Mesendoderm (in vitro differentiated cells): ENCODE measurements around the gene RTN3. TPM values are rescaled to one million over a fixed set of nuclear protein-coding genes. Genes with fewer than 3 reads are reported as not detected.
A peak's percentile ranks its signal among the peaks of the same experiment; 100 is the strongest.

Source experiments
- DNase-seq: peaks from one replicate; pipeline ENCODE4 v3.0.0; 2013
- H2AK5ac ChIP-seq: 2 replicates; pipeline ENCODE4 v1.6.1; 2013; ENCODE audit warnings: low read length, inconsistent platforms
- H2BK120ac ChIP-seq: 2 replicates; pipeline ENCODE4 v1.6.1; 2013; ENCODE audit warnings: low read depth, mild to moderate bottlenecking, low read length, moderate library complexity, mixed read lengths
- H2BK15ac ChIP-seq: replicated peaks from 2 replicates; pipeline ENCODE4 v1.6.1; 2013; ENCODE audit warnings: low read depth, mild to moderate bottlenecking, moderate library complexity
- H2BK5ac ChIP-seq: 2 replicates; pipeline ENCODE4 v1.6.1; 2013; ENCODE audit warnings: low read length, inconsistent platforms
- H3K18ac ChIP-seq: 2 replicates; pipeline ENCODE4 v1.6.1; 2013; ENCODE audit warnings: mild to moderate bottlenecking, low read length, mixed read lengths
- H3K23ac ChIP-seq: one replicate; pipeline ENCODE4 v1.6.1; 2013; ENCODE audit warnings: low read length
- H3K27ac ChIP-seq: 2 replicates; pipeline ENCODE4 v1.5.1; 2013; ENCODE audit warnings: low read depth, mild to moderate bottlenecking, inconsistent platforms, low read length, moderate library complexity
- H3K27me3 ChIP-seq: 2 replicates; pipeline ENCODE4 v1.6.1; 2013; ENCODE audit warnings: low read length, control low read depth, mild to moderate bottlenecking, inconsistent platforms; ENCODE audit not compliant: insufficient read depth, poor library complexity
- H3K36me3 ChIP-seq: 2 replicates; pipeline ENCODE4 v1.6.1; 2013; ENCODE audit warnings: low read length, inconsistent platforms; ENCODE audit not compliant: control insufficient read depth, insufficient read depth
- H3K4ac ChIP-seq: one replicate; pipeline ENCODE4 v1.6.1; 2013; ENCODE audit warnings: low read depth, mild to moderate bottlenecking, low read length, moderate library complexity
- H3K4me1 ChIP-seq: 2 replicates; pipeline ENCODE4 v1.6.1; 2013; ENCODE audit warnings: low read depth, low read length, inconsistent platforms; ENCODE audit not compliant: control insufficient read depth
- H3K4me2 ChIP-seq: 2 replicates; pipeline ENCODE4 v1.6.1; 2013; ENCODE audit warnings: low read length
- H3K4me3 ChIP-seq: 2 replicates; pipeline ENCODE4 v1.5.1; 2013; ENCODE audit warnings: mild to moderate bottlenecking, low read length
- H3K56ac ChIP-seq: one replicate; pipeline ENCODE4 v1.6.1; 2013; ENCODE audit warnings: low read length
- H3K79me1 ChIP-seq: 2 replicates; pipeline ENCODE4 v1.6.1; 2013; ENCODE audit warnings: low read length, inconsistent platforms
- H3K79me2 ChIP-seq: 2 replicates; pipeline ENCODE4 v1.6.1; 2013; ENCODE audit warnings: mild to moderate bottlenecking, low read length; ENCODE audit not compliant: control insufficient read depth, insufficient read depth
- H3K9ac ChIP-seq: 2 replicates; pipeline ENCODE4 v1.6.1; 2013; ENCODE audit warnings: low read length, inconsistent platforms
- H4K5ac ChIP-seq: one replicate; pipeline ENCODE4 v1.6.1; 2013; ENCODE audit warnings: low read length
- H4K8ac ChIP-seq: one replicate; pipeline ENCODE4 v1.6.1; 2013; ENCODE audit warnings: low read depth, mild to moderate bottlenecking, control low read depth, low read length, moderate library complexity
- WGBS: extraction: QIAGEN DNeasy Blood & Tissue Kit; methylation state at CpG from one replicate; pipeline ENCODE4 v1.1.7; 2013; ENCODE audit warnings: low lambda C conversion rate, missing lambda C conversion rate; ENCODE audit not compliant: insufficient coverage; ENCODE audit errors: extremely low coverage; 5-methylcytosine and 5-hydroxymethylcytosine counted together
- small RNA-seq: library from polyadenylated mRNA; stranded (forward); fragments of <200 nt; extraction: miRNeasy Mini kit (QIAGEN cat#:217004); gene quantifications from one replicate; pipeline ENCODE3, GENCODE V24; 2013; ENCODE audit not compliant: insufficient read depth

Gene RTN3

GRCh38 chr11:63805844-63806415 is 124.6 kb downstream of the RTN3 start:
- no peaks in the 10 kb centered on the region for H3K36me3 ChIP-seq
- H3K79me2 ChIP-seq = no peaks in the 10 kb centered on the region
- no peaks in the 10 kb centered on the region for H3K79me1 ChIP-seq
- no CpG with 5 or more reads among the region's 9 CpGs for WGBS
- no peak overlapping the region for H3K4ac ChIP-seq
- H2BK120ac ChIP-seq = no peak overlapping the region
- H3K27me3 ChIP-seq = no peaks in the 10 kb centered on the region
- peak; percentile 76 for DNase-seq
- H3K27ac ChIP-seq = no peak overlapping the region
- H4K8ac ChIP-seq = no peak overlapping the region
- no peak overlapping the region for H3K4me2 ChIP-seq
- no peak overlapping the region for H3K18ac ChIP-seq
- no peak overlapping the region for H2AK5ac ChIP-seq
- H4K5ac ChIP-seq = no peak overlapping the region
- no peak overlapping the region for H3K23ac ChIP-seq
- H3K56ac ChIP-seq = no peak overlapping the region
- no peak overlapping the region for H2BK15ac ChIP-seq
- H3K4me1 ChIP-seq = no peaks in the 10 kb centered on the region
- no peak overlapping the region for H3K9ac ChIP-seq
- no peak overlapping the region for H3K4me3 ChIP-seq
- no peak overlapping the region for H2BK5ac ChIP-seq

Small RNA genes within 50 kb of the gene (small RNA-seq; reads per million reads assigned to genes)
- not detected for gene AP000753.3
- gene RN7SL596P = not detected
